ENCODE results near the gene TLL2. TPM values are rescaled to one million over a fixed set of nuclear protein-coding genes. Genes with fewer than 3 reads are reported as not detected.

TLL2 gene
- total and polyA plus RNA-seq, 2 donors (not counting 3 experiments of a cell fraction or from before 2014, with no cell fraction given), result 0.03 to 0.20 TPM

GRCh38 chr10:96493254-96493653, 20.5 kb downstream of the TLL2 start:
- Histone ChIP-seq H3K9ac (replicated peaks; ENCODE audit: extremely low read depth, insufficient read depth, low read length) (no peak overlapping the region), H3K27ac (ENCODE audit: insufficient read depth, low read depth, low read length) (no peak overlapping the region), H3K4me3 (replicated peaks in 1 of 3; ENCODE audit: insufficient read depth in 1 of 3, low read depth in 1 of 3, low read length in 3 of 3) (no peak overlapping the region), H4K20me1 (replicated peaks; ENCODE audit: control insufficient read depth, extremely low read depth, insufficient read depth, low read length) (no peaks in the 10 kb centered on the region), H3K27me3 (ENCODE audit: control insufficient read depth in 2 of 2, insufficient read depth in 2 of 2, low read length in 2 of 2) (no peaks in the 10 kb centered on the region), H3K4me1 (ENCODE audit: control insufficient read depth, extremely low read depth, insufficient read depth, low read length) (no peaks in the 10 kb centered on the region), H3K36me3 (ENCODE audit: control insufficient read depth in 2 of 2, extremely low read depth in 1 of 2, insufficient read depth in 2 of 2, low read length in 2 of 2) (no peaks in the 10 kb centered on the region), H2AFZ (ENCODE audit: low read depth, low read length) (no peak overlapping the region), H3K9me1 (replicated peaks; ENCODE audit: control insufficient read depth, extremely low read depth, insufficient read depth, low read length) (no peaks in the 10 kb centered on the region), H3K4me2 (ENCODE audit: insufficient read depth, low read length) (no peak overlapping the region), H3K9me3 (replicated peaks; ENCODE audit: control insufficient read depth, insufficient read depth, low read length) (no peaks in the 10 kb centered on the region), H3K79me2 (ENCODE audit: control insufficient read depth, insufficient read depth, low read length) (no peaks in the 10 kb centered on the region)
- BruUV-seq (replicated peaks), result no TSS peak
- FAIRE-seq (no peak), DNase-seq (ENCODE audit: low read depth, low spot score) (no peak)
- ChIA-PET POLR2A (no interaction called here), CTCF (no interaction called here)
- intact Hi-C loops (cut with micrococcal nuclease) (no loop called here), dilution Hi-C loops (cut with MboI; ENCODE audit: extremely low pct_ligation_motif_present, low sequenced_read_pairs) (no loop called here)
- TF ChIP-seq POLR2A (IDR thresholded peaks at IDR 0.05; ENCODE audit: low read depth, low read length), result no peak
- TF ChIP-seq JUN (IDR thresholded peaks at IDR 0.05; ENCODE audit: borderline replicate concordance, insufficient read depth, insufficient read length, low read depth), result no peak
- TF ChIP-seq EZH2 (IDR thresholded peaks at IDR 0.05; ENCODE audit: borderline replicate concordance, low read depth, low read length, severe bottlenecking), result no peak
- TF ChIP-seq MYC (IDR thresholded peaks at IDR 0.05; ENCODE audit: low read depth, low read length), result no peak
- no peak for TF ChIP-seq MAX (IDR thresholded peaks at IDR 0.05; ENCODE audit: insufficient read depth, insufficient read length)
- TF ChIP-seq GATA2 (IDR thresholded peaks at IDR 0.05; ENCODE audit: insufficient read depth, insufficient read length, low read depth, low read length), result no peak
- no peak for TF ChIP-seq CTCF (IDR thresholded peaks at IDR 0.05; ENCODE audit: extremely low read depth in 1 of 2, insufficient read depth in 1 of 2, low read depth in 1 of 2, low read length in 2 of 2)
- no peak for TF ChIP-seq POLR2AphosphoS5 (IDR thresholded peaks at IDR 0.05; ENCODE audit: insufficient read depth, low read depth, low read length)
- no peak for TF ChIP-seq FOS (IDR thresholded peaks at IDR 0.05; ENCODE audit: borderline replicate concordance, insufficient read depth, low read length)
